GM19395 (cell line): Measurements from ENCODE around the gene KLHL18.
A peak's percentile ranks its signal among the peaks of the same experiment; 100 is the strongest.
"Not testable (repeated sequence)": the region's sequence is repeated elsewhere in the genome, so short reads cannot be mapped to it uniquely, and the experiment has no call there.

ENCODE experiments used
- ATAC-seq: cut with Tn5 transposase; IDR thresholded peaks from one replicate; pipeline ENCODE4 v1.9.1; 2021; ENCODE audit warnings: mild to moderate bottlenecking, moderate library complexity; ENCODE audit not compliant: unreplicated experiment

KLHL18 gene

DNA sequence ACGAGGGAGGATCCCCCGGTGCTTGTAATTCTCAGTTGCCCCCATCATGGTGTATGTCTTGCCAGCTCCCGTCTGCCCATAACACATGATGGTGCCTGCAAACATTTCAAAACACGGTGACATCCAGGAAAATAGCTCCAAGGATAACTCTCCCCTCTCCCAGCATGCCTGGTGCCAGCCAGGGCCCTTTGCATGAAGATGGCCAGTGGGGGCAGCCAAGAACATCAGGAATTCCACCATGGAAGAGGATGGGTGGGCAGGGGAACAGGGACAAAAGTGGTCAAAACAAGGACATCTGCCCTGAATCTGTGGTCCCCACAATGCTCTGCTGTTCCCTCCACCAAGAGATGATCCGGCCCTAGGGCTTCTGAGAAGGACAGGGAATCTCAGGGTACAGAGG lies 9.2 kb upstream of the KLHL18 start:
- ATAC-seq: no peak

GRCh38 chr3:47274652-47275051 lies 8.1 kb upstream of the KLHL18 start:
- no peak for ATAC-seq

DNA sequence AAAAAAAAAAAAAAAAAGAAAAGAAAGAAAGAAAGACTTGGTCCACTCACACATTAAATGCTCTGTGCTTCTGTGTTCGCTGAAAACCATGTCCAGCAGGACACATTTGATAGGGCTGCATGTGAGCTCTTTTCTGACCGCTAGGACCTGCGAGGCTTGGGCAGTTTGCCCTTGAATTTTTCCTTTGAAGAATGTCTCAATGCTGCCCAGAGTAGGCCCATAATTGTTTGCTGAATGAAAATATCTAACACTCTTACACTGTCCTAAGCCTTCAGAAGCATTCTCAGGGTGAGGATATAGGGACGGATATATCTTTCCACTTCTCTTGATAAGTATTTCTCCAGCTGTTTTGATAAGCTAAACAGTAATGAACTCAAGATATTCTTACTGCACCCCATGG lies 6.2 kb upstream of the KLHL18 start:
- ATAC-seq: no peak

- ATAC-seq: no peak
Measured at GRCh38 chr3:47280519-47280918, 2.2 kb upstream of the KLHL18 start.

- ATAC-seq: no peak
Measured at GRCh38 chr3:47283193-47283537, 421 bp downstream of the KLHL18 start.

DNA sequence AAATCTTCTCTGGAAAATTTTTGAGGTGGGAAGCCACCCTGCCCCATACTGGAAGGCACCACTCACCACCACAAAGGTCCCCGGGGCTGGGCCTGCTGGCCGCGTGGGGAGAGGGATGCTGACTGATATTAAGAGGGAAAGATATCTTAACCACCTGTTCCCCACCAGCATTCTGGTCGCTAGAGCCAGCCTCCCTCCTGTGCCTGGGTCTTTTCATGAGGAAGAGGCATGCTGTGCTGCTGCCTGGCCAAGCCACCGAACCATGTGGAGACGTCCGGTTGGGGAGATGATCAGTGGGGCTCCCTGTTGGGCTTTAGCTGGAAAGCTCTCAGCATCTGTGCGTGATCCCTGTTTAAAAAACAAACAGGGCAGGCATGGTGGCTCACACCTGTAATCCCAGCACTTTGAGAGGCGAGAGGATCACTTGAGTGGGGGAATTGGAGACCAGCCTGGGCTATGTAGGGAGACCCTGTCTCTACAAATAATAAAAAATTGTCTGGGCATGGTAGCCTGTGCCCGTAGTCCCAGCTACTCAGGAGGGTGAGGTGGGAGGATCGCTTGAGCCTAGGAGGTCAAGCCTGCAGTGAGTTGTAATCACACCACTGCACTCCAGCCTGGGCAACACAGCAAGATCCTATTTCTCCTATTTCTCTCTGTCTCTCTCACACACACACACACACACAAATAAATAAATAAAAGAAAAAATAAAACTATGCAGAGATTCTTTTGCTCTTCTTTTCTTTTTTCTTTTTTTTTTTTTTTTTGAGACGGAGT lies 1.0 kb downstream of the KLHL18 start:
- no peak for ATAC-seq

- no peak for ATAC-seq
Measured at GRCh38 chr3:47288966-47289910, 6.5 kb downstream of the KLHL18 start.

DNA sequence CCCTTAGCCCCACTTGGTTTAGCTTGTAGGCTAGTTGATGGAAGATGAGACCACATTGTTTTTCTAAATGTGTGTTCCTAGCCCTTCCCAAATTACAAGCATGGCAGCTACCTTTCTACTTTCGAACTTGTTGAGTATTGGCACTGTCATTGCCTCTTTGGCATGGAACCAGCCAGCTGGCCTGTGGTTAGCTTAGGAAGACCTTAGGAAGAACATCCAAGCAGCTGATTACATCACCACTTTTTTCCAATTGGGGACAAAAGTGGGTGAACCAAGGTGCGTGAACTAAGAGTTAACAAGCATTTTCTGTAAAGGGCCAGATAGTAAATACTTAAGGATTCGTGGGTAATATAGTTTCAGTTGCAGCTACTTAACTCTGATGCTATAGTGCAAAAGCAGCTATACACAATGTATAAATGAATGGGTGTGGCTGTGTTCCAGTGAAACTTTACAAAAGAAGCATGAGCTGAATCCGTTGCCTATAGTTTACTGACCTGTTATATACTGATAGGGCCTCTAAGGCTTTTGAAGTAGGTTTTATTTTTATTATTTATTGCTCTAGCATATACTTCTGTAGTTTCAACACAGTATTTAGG lies 8.5 kb downstream of the KLHL18 start:
- ATAC-seq: peak; percentile 41

- peak; percentile 50 for ATAC-seq
Measured at GRCh38 chr3:47291754-47292420, 9.1 kb downstream of the KLHL18 start.

- no peak for ATAC-seq
Measured at GRCh38 chr3:47293822-47294221, 11.1 kb downstream of the KLHL18 start.

GRCh38 chr3:47294392-47294791 lies 11.6 kb downstream of the KLHL18 start:
- no peak for ATAC-seq

DNA sequence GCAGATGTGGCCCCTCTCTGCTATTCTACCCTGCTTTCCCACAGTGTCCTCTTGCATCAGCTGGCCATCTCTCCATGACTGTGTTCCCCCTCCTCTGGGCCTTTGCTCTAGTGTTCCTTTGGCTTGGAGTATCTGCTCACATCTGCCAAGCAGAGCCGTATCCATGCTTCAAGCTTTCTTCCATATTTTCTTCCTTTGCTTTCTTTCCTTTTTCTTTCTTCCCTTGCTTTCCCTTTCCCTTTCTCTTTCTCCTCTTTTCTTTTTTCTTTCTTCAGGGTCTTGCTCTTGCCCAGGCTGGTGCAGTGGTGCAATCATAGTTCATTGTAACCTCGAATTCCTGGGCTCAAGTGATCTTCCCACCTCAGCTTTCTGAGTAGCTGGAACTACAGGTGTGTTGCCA lies 12.6 kb downstream of the KLHL18 start:
- no peak for ATAC-seq

GRCh38 chr3:47295976-47296375 lies 13.2 kb downstream of the KLHL18 start:
- no peak for ATAC-seq

GRCh38 chr3:47296562-47297302 lies 14.0 kb downstream of the KLHL18 start:
- no peak for ATAC-seq

GRCh38 chr3:47298439-47298838 lies 15.7 kb downstream of the KLHL18 start:
- ATAC-seq: no peak

GRCh38 chr3:47299381-47300318 lies 16.9 kb downstream of the KLHL18 start:
- ATAC-seq: no peak

GRCh38 chr3:47301456-47301855 lies 18.7 kb downstream of the KLHL18 start:
- no peak for ATAC-seq

DNA sequence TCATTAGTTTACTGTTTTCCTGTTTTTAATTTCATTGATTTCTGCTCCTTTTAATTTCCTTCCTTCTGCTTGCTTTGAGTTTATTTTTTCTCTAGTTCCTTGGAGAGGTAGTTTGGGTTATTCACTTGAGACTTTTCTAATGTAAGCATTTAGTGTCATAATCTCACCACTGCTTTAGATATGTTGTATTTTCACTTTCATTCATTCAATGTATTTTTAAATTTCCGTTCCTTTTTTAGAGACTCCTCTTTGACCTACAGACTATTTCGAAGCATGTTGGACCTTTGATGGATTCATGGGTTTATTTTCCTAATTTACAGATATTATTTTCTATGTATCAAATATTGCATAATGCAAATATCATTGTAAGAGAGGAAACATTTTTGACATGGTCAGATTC lies 23.3 kb downstream of the KLHL18 start:
- ATAC-seq: no peak

DNA sequence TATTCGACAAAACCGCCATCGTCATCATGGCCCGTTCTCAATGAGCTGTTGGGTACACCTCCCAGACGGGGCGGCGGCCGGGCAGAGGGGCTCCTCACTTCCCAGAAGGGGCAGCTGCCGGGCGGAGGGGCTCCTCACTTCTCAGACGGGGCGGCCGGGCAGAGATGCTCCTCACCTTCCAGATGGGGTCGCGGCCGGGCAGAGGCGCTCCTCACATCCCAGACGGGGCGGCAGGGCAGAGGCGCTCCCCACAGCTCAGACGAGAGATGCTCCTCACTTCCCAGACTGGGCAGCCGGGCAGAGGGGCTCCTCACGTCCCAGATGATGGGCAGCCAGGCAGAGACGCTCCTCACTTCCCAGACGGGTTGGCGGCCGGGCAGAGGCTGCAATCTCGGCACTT lies 26.5 kb downstream of the KLHL18 start:
- not testable (repeated sequence) for ATAC-seq
